ENCODE data around the gene POGZ. TPM values are rescaled to one million over a fixed set of nuclear protein-coding genes. Genes with fewer than 3 reads are reported as not detected.

Gene POGZ
- total RNA-seq, 1 donor from 2014 or later, result 135 TPM

DNA sequence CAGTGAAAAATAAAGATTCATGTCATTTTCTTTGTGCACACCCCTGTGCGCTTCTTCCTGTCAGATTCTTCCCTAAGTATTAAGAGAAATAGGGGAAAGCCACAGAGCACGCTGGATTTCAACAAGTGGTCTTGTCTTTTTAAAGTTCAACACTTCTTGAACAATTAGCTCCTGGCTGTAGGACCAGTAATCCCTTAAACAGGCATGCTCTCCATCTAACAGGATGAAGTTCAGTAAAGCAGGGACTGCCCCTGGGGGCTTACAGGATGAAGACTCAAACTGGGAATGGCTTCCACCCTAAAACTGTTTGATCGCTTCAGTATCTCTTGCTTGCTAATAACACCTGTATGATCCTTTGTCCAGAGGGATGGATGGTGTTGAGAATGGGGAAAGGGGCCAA is 55.7 kb downstream of the POGZ start:
- H3K27ac Mint-ChIP-seq, result no peak overlapping the region
- DNase-seq (no peak), ATAC-seq (ENCODE audit: low read depth) (no peak)
- no peaks in the 10 kb centered on the region for H3K27me3 Mint-ChIP-seq
- intact Hi-C loops (cut with micrococcal nuclease), result no loop called here
- H3K4me1 Mint-ChIP-seq, result peaks cover 25% of the 10 kb centered on the region
- H3K4me3 Mint-ChIP-seq, result no peak overlapping the region
- peaks cover 85% of the 10 kb centered on the region for H3K36me3 Mint-ChIP-seq (ENCODE audit: low read depth)
- CTCF ChIA-PET, result no interaction called here
- TF ChIP-seq CTCF (IDR thresholded peaks at IDR 0.05), result no peak
- no peaks in the 10 kb centered on the region for H3K9me3 Mint-ChIP-seq
- POLR2A ChIA-PET, result interaction anchor here (0.6 kb wide), 1 partner anchor 128 kb away, joined by 3 read pairs; no protein-coding TSS in a partner anchor

DNA sequence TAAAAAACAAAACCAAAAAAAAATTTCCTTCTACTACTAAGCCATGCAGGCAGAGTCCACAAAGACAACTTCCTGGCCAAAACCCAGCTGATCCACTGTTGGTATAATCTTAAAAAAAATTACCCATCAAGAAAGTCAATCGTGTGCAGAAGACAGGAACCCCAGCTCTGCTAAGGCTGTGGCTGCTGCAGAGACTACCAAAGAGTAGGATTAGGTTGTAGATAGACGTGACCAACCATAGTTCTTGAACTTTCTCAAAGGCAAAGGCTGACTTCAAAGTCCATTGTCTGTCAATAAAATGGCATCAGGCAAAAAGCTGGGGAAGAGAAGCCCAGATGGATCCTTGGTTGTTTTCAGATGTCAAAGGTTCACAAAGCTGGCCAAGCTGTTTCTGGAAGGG is 56.5 kb downstream of the POGZ start:
- Mint-ChIP-seq H3K27me3 (no peaks in the 10 kb centered on the region), H3K4me1 (peaks cover 31% of the 10 kb centered on the region), H3K36me3 (ENCODE audit: low read depth) (peaks cover 77% of the 10 kb centered on the region), H3K27ac (no peak overlapping the region), H3K9me3 (no peaks in the 10 kb centered on the region), H3K4me3 (no peak overlapping the region)
- CTCF ChIA-PET, result interaction anchor here (0.8 to 0.9 kb wide), 2 partner anchors 62 to 102 kb away, joined by 4 read pairs; no protein-coding TSS in a partner anchor
- no peak for TF ChIP-seq CTCF (IDR thresholded peaks at IDR 0.05)
- POLR2A ChIA-PET, result interaction anchor here (0.5 to 0.6 kb wide), 3 partner anchors 128 to 1062 kb away, joined by 3 to 5 read pairs (median 5); no protein-coding TSS in a partner anchor
- no peak for ATAC-seq (ENCODE audit: low read depth)
- intact Hi-C loops (cut with micrococcal nuclease), result no loop called here
- DNase-seq, result no peak

DNA sequence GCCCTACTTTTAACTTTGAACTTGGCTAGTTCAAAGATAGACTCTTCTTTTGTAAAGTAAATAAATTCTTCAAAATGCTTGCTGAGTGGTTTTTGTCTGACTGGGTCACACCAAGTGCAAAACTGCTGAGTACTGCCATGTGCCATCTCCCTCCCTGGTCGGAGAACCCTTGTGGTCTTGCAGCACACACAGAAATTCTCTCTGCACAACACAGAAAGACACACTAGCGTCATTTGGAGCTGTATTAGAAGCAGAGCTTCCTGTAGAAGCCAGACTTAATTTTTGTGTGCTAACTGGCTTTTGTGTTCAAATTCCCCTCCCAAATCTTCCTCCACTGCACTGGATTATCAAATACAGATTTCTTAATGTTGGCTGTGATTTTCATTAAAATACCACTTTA is 57.4 kb downstream of the POGZ start:
- Mint-ChIP-seq H3K27me3 (no peaks in the 10 kb centered on the region), H3K4me3 (peak overlapping the region; percentile 28), H3K36me3 (ENCODE audit: low read depth) (peaks cover 69% of the 10 kb centered on the region), H3K27ac (peak overlapping the region; percentile 50), H3K4me1 (peaks cover 31% of the 10 kb centered on the region), H3K9me3 (no peaks in the 10 kb centered on the region)
- intact Hi-C loops (cut with micrococcal nuclease), result no loop called here
- no peak for DNase-seq
- ATAC-seq (ENCODE audit: low read depth), result no peak
- CTCF ChIA-PET, result interaction anchor here (2.2 kb wide), 1 partner anchor 101 kb away, joined by 5 read pairs; no protein-coding TSS in a partner anchor
- no peak for TF ChIP-seq CTCF (IDR thresholded peaks at IDR 0.05)
- POLR2A ChIA-PET, result no interaction called here

- ATAC-seq (ENCODE audit: low read depth) (no peak), DNase-seq (no peak)
- ChIA-PET CTCF (interaction anchor here (0.9 to 2.2 kb wide), 3 partner anchors 61 to 100 kb away, joined by 3 to 5 read pairs (median 5); no protein-coding TSS in a partner anchor), POLR2A (interaction anchor here (0.6 to 5.7 kb wide), 3 partner anchors 52 to 1079 kb away, joined by 3 to 61 read pairs (median 9); partner anchors contain the start of genes RFX5 and ZNF687)
- Mint-ChIP-seq H3K27me3 (no peaks in the 10 kb centered on the region), H3K4me3 (peak overlapping the region; percentile 89), H3K9me3 (no peaks in the 10 kb centered on the region), H3K27ac (peak overlapping the region; percentile 98), H3K4me1 (peaks cover 31% of the 10 kb centered on the region), H3K36me3 (ENCODE audit: low read depth) (peaks cover 64% of the 10 kb centered on the region)
- intact Hi-C loops (cut with micrococcal nuclease), result no loop called here
- no peak for TF ChIP-seq CTCF (IDR thresholded peaks at IDR 0.05)
Observed at GRCh38 chr1:151401125-151401788, 58.0 kb downstream of the POGZ start.
